OCI-LY1 (cell line): ENCODE measurements around the gene GNGT2.

ENCODE experiments used
- H2AFZ ChIP-seq: fragments of 200-600 bp; sonication (generic), shearing (Covaris generic); 2 replicates; pipeline ENCODE4 v1.6.0; 2014; ENCODE audit warnings: antibody characterized with exemption, mild to moderate bottlenecking, low read length
- H3F3A ChIP-seq: fragments of 200-600 bp; sonication (generic), shearing (Covaris generic); 2 replicates; pipeline ENCODE4 v1.6.0; 2014; ENCODE audit warnings: mild to moderate bottlenecking, antibody characterized with exemption, low read length, moderate library complexity; ENCODE audit not compliant: insufficient read depth
- H3K27ac ChIP-seq: fragments of 200-600 bp; sonication (generic); 2 replicates; pipeline ENCODE4 v1.5.1; 2014; ENCODE audit warnings: low read length, mixed run types, mild to moderate bottlenecking, low read depth; ENCODE audit not compliant: poor library complexity, severe bottlenecking
- H3K27me3 ChIP-seq: fragments of 200-600 bp; sonication (generic); 2 replicates; pipeline ENCODE4 v1.6.0; 2014; ENCODE audit warnings: antibody characterized with exemption, mild to moderate bottlenecking, low read length, moderate library complexity; ENCODE audit not compliant: insufficient read depth
- H3K36me3 ChIP-seq: fragments of 200-600 bp; sonication (generic); 2 replicates; pipeline ENCODE4 v1.6.1; 2014; ENCODE audit warnings: mild to moderate bottlenecking, antibody characterized with exemption, low read length, moderate library complexity, mixed read lengths; ENCODE audit not compliant: insufficient read depth
- H3K4me1 ChIP-seq: fragments of 200-600 bp; sonication (generic); 2 replicates; pipeline ENCODE4 v1.5.1; 2014; ENCODE audit warnings: mild to moderate bottlenecking, low read length, moderate library complexity; ENCODE audit not compliant: insufficient read depth, severe bottlenecking
- H3K4me2 ChIP-seq: fragments of 200-600 bp; sonication (generic), shearing (Covaris generic); 2 replicates; pipeline ENCODE4 v1.6.1; 2014; ENCODE audit warnings: low read length
- H3K4me3 ChIP-seq: fragments of 200-600 bp; sonication (generic); 2 replicates; pipeline ENCODE4 v1.5.1; 2014; ENCODE audit warnings: low read length, low read depth, mild to moderate bottlenecking, mixed read lengths; ENCODE audit not compliant: poor library complexity, severe bottlenecking
- H3K79me2 ChIP-seq: fragments of 200-600 bp; shearing (Covaris generic); 2 replicates; pipeline ENCODE4 v1.6.1; 2016; ENCODE audit warnings: mixed run types, low read length, mixed read lengths; ENCODE audit not compliant: insufficient read depth
- H3K9ac ChIP-seq: fragments of 200-600 bp; sonication (generic), shearing (Covaris generic); 2 replicates; pipeline ENCODE4 v1.6.1; 2014; ENCODE audit warnings: mild to moderate bottlenecking, low read length, mixed read lengths
- H3K9me2 ChIP-seq: fragments of 200-600 bp; sonication (generic), shearing (Covaris generic); 2 replicates; pipeline ENCODE4 v1.6.1; 2014; ENCODE audit warnings: low read depth, mild to moderate bottlenecking, low read length, mixed read lengths
- H3K9me3 ChIP-seq: fragments of 200-600 bp; shearing (Covaris generic); 2 replicates; pipeline ENCODE4 v1.6.1; 2014; ENCODE audit warnings: low read length, mixed read lengths
- H4K20me1 ChIP-seq: fragments of 200-600 bp; sonication (generic), shearing (Covaris generic); 2 replicates; pipeline ENCODE4 v1.6.0; 2016; ENCODE audit warnings: mild to moderate bottlenecking, low read length; ENCODE audit not compliant: insufficient read depth
- CTCF ChIP-seq: fragments of 200-600 bp; sonication (generic), shearing (Covaris generic); IDR thresholded peaks from 2 replicates; pipeline ENCODE4 v1.5.1; 2017; ENCODE audit warnings: mild to moderate bottlenecking, antibody characterized with exemption, low read length, moderate library complexity, mixed read lengths
- EZH2 ChIP-seq: fragments of 200-600 bp; sonication (generic), shearing (Covaris generic); IDR thresholded peaks from 2 replicates; pipeline ENCODE4 v1.8.0; 2017; ENCODE audit warnings: borderline replicate concordance, mixed run types, mild to moderate bottlenecking, antibody characterized with exemption, low read length, moderate library complexity, mixed read lengths

Gene GNGT2

GRCh38 chr17:49214676-49215360 is 4.4 kb upstream of the GNGT2 start:
- Histone ChIP-seq H3K36me3 (peaks cover 33% of the 10 kb centered on the region), H3K9me3 (no peaks in the 10 kb centered on the region), H3K27me3 (no peaks in the 10 kb centered on the region), H3K9me2 (no peaks in the 10 kb centered on the region), H3K9ac (peak overlapping the region; percentile 57; the same call in 1 of the 2 replicates), H3K4me3 (peak overlapping the region; percentile 73), H2AFZ (no peak overlapping the region), H3K4me2 (peak overlapping the region; percentile 94), H4K20me1 (no peaks in the 10 kb centered on the region), H3K27ac (peak overlapping the region; percentile 93), H3K79me2 (0 out of 2 replicates have a peak, but pooled peaks cover 3% of the 10 kb centered on the region), H3K4me1 (peaks cover 94% of the 10 kb centered on the region), H3F3A (0 out of 2 replicates have a peak, but pooled peaks cover 6% of the 10 kb centered on the region)
- TF ChIP-seq EZH2 (no peak), CTCF (no peak)

DNA sequence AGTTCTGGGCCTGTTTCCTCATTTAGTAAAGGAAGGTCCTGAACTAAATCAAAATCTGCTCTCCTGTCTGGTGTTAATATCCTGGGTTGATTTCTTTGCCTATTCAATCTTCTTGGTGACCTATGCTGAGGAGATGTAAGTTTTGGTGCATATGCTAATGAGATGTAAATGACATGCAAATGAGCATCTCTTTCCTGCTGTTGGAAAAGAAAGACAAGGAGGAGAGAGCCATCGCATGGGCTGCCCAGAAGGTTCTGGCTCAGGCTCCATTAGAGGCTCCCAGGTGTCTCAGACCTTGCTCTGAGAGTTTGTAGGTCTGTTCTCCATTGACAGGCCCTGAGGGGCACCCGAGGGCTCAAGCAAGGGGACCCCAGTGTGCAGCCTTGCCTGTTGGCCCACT is 3.5 kb upstream of the GNGT2 start:
- Histone ChIP-seq H2AFZ (no peak overlapping the region), H3K27me3 (no peaks in the 10 kb centered on the region), H3K4me2 (peak overlapping the region; percentile 94), H3K79me2 (0 out of 2 replicates have a peak, but pooled peaks cover 3% of the 10 kb centered on the region), H3K4me1 (peaks cover 95% of the 10 kb centered on the region), H4K20me1 (no peaks in the 10 kb centered on the region), H3F3A (0 out of 2 replicates have a peak, but pooled peaks cover 6% of the 10 kb centered on the region), H3K9me3 (no peaks in the 10 kb centered on the region), H3K9ac (peak overlapping the region; percentile 57), H3K27ac (peak overlapping the region; percentile 93), H3K4me3 (peak overlapping the region; percentile 73), H3K9me2 (no peaks in the 10 kb centered on the region), H3K36me3 (peaks cover 29% of the 10 kb centered on the region)
- TF ChIP-seq CTCF (no peak), EZH2 (no peak)

DNA sequence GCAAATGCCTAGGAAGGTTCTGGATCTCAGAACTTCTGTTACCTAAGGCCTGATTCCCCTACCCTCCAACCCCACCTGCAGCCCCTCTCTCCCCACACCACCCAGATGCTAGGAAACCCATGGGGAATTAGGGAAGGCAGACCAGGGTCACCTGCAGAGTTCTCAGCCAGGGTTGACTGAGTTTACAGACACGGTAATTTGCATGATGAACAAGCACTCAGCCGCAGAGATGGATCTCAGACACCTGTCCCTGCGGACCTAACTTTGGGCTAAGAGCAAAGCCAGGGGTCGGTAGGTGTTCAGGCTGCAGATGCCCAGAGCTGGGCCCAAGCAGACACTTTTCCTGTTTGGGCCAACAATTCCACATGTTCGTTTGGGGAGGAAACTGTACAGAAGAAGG is 3.0 kb upstream of the GNGT2 start:
- peak overlapping the region; percentile 73 for H3K4me3 ChIP-seq
- TF ChIP-seq CTCF, result no peak
- no peak for TF ChIP-seq EZH2
- 0 out of 2 replicates have a peak, but pooled peaks cover 3% of the 10 kb centered on the region for H3K79me2 ChIP-seq
- peak overlapping the region; percentile 93 for H3K27ac ChIP-seq
- H3K9me2 ChIP-seq, result no peaks in the 10 kb centered on the region
- peaks cover 27% of the 10 kb centered on the region for H3K36me3 ChIP-seq
- H3K4me2 ChIP-seq, result peak overlapping the region; percentile 94
- H3K9ac ChIP-seq, result peak overlapping the region; percentile 81
- H3K4me1 ChIP-seq, result peaks cover 91% of the 10 kb centered on the region
- 0 out of 2 replicates have a peak, but pooled peaks cover 6% of the 10 kb centered on the region for H3F3A ChIP-seq
- H3K27me3 ChIP-seq, result no peaks in the 10 kb centered on the region
- no peak overlapping the region for H2AFZ ChIP-seq
- H4K20me1 ChIP-seq, result no peaks in the 10 kb centered on the region
- no peaks in the 10 kb centered on the region for H3K9me3 ChIP-seq
